ENCODE data around the gene ACER1.
"Not testable (repeated sequence)": the region's sequence is repeated elsewhere in the genome, so short reads cannot be mapped to it uniquely, and the experiment has no call there.

ACER1 gene

DNA sequence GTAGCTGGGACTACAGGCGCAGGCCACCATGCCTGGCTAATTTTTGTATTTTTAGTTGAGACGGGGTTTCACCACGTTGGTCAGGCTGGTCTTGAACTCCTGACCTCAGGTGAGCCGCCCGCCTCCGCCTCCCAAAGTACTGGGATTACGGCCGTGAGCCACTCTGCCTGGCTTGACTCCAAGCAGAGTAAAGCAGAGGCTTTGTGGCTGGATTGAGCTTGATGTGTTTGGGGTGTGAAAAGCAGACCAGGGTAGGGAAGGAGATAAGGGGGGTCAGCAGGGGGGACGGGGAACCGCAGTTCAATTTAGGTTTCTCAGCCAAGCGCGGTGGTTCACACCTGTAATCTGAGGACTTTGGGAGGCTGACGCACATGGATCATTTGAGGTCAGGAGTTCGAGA lies 23.8 kb upstream of the ACER1 start:
- DNase-seq (ENCODE audit: low read depth), result no peak

DNA sequence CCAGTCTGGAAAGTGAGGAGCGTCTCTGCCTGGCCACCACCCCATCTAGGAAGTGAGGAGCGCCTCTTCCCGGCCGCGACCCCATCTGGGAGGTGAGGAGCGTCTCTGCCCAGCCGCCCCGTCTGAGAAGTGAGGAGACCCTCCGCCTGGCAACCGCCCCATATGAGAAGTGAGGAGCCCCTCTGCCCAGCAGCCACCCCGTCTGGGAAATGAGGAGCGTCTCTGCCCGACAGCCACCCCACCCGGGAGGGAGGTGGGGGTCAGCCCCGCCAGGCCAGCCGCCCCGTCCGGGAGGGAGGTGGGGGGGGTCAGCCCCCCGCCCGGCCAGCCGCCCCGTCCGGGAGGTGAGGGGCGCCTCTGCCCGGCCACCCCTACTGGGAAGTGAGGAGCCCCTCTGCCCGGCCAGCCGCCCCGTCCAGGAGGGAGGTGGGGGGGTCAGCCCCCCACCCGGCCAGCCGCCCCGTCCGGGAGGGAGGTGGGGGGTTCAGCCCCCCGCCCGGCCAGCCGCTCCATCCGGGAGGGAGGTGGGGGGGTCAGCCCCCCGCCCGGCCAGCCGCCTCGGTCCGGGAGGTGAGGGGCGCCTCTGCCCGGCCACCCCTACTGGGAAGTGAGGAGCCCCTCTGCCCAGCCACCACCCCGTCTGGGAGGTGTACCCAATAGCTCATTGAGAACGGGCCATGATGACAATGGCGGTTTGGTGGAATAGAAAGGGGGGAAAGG lies 22.1 kb upstream of the ACER1 start:
- not testable (repeated sequence) for DNase-seq (ENCODE audit: low read depth)

DNA sequence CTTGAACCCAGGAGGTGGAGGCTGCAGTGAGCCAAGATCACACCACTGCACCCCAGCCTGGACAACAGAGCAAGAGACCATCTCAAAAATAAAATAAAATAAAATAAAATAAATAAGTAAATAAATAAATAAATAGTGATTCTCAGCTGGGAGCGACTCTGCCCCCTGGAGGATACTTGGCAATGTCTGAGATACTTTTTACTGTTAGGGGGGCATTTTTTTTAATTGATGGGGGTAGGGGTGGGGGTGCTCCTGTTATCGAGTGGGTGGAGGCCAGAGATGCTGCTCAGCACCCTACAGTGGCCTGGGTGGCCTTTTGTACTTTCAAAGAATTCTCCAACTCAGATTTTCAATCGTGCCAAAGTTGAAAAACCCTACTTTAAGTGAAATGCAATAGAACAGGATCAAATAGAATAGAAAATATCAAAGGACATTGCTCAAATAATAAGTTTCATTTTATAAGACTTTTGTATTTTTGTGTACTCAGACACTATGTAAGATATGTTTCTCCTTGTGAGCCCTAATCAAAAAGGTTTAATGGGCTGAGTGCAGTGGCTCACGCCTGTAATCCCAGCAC lies 20.8 kb upstream of the ACER1 start:
- DNase-seq (ENCODE audit: low read depth), result no peak

- DNase-seq (ENCODE audit: low read depth), result no peak
Measured at GRCh38 chr19:6352381-6353165, 19.2 kb upstream of the ACER1 start.

- no peak for DNase-seq (ENCODE audit: low read depth)
Measured at GRCh38 chr19:6350688-6351087, 17.3 kb upstream of the ACER1 start.

DNA sequence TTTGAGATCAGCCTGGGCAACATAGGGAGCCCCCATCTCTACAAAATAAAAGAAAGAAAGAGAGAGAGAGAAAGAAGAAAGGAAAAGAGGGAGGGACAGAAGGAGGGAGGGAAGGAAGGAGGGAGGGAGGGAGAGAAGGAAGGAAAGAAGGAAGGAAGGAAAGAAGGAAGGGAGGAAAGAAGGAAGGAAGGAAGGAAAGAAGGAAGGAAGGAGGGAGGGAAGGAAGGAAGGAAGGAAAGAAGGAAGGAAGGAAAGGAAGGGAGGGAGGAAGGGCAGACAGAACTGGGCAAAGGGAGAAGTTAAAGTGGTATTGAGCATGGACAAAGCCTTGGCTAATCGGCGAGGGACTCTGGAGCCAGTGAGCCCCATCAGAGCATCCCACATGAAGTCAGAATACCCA lies 15.9 kb upstream of the ACER1 start:
- not testable (repeated sequence) for DNase-seq (ENCODE audit: low read depth)

GRCh38 chr19:6343462-6343861 lies 10.1 kb upstream of the ACER1 start:
- DNase-seq (ENCODE audit: low read depth), result no peak

GRCh38 chr19:6340493-6341201 lies 7.2 kb upstream of the ACER1 start:
- DNase-seq (ENCODE audit: low read depth), result no peak

DNA sequence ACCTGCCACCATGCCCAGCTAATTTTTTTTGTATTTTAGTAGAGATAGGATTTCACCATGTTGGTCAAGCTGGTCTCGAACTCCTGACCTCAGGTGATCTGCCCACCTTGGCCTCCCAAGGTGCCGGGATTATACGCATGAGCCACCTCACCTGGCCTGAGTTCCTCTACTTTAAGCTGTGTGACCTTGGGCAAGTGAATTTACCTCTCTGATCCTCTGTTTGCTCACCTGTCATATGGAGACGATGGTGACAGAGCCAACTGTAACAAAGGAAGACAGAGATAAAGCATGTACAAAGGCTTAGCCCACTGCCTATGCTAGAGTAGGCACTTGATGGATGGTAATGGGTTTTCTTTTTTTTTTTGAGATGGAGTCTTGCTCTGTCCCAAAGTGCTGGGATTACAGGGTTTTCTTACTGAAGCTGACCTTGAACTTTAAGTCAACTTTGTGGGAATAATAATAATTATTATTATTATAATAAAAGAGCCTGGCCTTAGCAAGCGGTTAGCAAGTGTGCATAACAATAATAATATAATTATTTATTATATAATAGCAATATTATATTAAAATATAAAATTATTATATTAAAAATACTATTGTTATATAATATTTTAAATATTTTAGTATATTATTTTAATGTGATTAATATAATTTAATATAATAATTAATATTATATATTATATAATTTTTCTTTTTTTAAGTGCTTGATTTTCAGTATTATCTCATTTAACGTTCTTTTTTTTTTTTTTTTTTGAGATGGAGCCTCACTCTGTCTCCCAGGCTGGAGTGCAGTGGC lies 1.3 kb upstream of the ACER1 start:
- no peak for DNase-seq (ENCODE audit: low read depth)

DNA sequence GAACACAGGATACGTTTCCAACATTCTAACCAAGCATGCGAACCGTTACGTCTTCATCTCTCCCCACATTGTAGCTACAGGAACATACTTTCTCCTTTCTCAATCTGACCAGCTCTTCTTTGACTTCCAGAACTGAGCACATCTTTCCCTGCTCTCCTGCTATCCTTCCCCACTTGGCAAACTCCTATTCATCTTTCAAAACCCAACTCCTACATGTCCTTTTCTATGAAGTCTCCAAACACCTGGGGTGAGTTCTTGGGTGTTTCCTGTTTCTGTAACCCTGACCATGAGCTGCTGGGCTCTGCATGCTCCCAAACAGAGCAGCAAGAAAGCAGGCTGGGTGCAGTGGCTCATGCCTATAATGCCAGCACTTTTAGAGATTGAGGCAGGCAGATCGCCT lies 6.6 kb downstream of the ACER1 start:
- DNase-seq (ENCODE audit: low read depth), result no peak

DNA sequence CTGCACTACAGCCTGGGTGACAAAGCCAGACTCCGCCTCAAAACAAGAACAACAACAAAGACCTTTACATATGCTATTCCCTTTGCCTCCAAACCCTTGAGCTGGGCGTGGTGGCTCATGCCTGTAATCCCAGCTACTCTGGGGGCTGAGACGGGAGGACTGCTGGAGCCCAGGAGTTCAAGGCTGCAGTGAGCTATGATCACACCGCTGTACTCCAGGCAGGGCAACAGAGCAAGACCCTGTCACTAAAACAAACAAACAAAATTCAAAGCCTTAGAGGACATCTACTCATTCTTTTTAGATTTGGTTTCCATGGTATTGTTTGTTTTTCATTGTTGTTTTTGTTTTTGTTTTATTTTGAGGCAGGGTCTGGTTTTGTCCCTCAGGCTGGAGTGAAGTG lies 7.8 kb downstream of the ACER1 start:
- DNase-seq (ENCODE audit: low read depth), result no peak

DNA sequence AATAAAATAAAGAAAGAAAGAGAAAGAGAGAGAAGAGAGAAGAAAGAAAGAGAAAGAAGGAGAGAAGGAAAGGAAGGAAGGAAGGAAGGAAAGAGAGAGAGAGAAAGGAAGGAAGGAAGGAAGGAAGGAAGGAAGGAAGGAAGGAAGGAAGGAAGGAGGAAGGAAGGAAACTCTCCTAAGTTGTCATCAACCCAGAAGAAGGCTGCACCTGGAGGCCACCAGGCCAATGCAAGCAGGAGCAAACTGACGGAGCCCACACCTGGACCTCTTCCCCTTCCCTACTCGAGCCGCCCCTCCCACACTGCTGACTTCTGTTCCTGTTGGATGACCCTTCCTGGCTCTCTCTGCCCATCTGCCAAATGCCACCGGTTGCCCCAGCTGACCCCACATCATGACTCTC lies 8.7 kb downstream of the ACER1 start:
- no peak for DNase-seq (ENCODE audit: low read depth)

GRCh38 chr19:6322284-6322683 lies 11.1 kb downstream of the ACER1 start:
- no peak for DNase-seq (ENCODE audit: low read depth)

GRCh38 chr19:6319376-6319775 lies 14.0 kb downstream of the ACER1 start:
- DNase-seq (ENCODE audit: low read depth), result no peak

DNA sequence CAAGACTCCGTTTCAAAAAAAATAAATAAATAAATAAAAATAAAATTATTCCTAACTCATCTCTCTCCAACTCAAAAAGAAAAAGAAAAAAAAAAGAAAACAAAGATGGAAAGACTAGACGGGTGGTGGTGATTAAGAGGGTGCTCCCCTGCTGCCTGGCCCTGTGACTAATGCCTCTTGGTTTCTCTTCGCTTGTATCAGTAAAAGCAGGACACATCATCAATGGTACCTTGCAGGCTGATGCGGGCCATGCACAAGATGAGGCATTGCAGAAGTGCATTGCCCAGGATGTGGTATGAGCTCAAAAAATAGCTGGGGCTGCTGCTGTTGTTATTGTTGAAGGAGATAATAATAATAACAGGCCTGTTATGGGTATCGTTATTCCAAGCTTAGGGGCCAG lies 14.6 kb downstream of the ACER1 start:
- DNase-seq (ENCODE audit: low read depth), result no peak

DNA sequence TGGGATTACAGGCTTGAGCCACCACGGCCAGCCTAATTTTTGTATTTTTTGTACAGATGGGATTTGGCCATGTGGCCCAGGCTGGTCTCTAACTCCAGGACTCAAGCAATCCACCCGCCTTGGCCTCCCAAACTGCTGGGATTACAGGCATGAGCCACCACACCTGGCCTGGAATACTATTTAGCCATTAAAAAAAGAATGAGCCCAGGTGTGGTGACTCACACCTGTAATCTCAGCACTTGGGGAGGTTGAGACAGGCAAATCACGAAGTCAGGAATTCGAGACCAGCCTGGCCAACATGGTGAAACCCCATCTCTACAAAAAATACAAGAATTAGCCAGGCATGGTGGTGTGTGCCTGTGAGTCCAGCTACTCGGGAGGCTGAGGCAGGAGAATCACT lies 17.8 kb downstream of the ACER1 start:
- DNase-seq (ENCODE audit: low read depth), result not testable (repeated sequence)

DNA sequence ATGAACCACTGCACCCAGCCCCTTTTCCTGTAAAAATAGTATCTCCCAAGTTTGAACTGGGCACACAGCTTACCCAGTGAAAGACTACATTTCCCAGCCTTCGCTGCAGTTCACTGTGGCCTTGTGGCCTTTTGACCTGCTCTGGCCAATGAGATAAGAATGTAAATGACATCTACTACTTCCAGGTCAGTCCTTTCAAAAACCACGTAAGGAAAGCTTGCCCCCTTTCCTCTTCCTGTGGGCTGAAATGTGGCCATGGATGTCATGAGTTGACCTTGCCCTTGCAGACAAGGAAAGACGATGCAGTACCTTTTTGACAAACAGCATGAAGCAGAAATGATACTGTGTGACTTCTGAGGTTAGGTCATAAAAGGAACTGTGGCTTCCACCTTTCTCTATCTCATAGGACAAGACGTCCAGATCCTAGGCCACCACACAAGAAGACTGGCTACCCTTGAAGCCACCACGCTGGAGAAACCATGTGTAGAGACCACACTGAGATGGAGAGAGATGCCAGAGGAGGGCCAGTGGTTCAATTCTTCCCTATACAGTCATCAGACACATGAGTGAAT lies 19.9 kb downstream of the ACER1 start:
- no peak for DNase-seq (ENCODE audit: low read depth)

DNA sequence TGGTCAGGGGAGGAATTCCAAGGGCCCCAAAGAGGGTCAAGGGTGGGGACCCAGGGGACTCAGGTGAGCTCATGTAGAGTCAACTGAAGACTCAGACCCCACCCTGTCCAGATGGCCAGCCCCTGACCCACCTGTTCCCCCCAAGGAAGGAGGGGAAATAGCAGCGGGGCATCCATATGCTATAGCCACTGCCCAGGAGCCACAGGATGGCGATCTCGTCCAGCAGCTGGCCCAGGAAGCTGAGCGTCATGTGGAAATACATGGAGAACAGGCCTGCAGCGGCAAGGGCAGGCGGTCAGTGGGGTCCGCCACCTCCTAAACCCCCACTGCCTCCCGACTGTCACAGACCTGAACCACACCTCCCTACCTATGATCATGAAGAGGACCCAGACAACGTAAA lies 21.4 kb downstream of the ACER1 start:
- DNase-seq (ENCODE audit: low read depth), result no peak

DNA sequence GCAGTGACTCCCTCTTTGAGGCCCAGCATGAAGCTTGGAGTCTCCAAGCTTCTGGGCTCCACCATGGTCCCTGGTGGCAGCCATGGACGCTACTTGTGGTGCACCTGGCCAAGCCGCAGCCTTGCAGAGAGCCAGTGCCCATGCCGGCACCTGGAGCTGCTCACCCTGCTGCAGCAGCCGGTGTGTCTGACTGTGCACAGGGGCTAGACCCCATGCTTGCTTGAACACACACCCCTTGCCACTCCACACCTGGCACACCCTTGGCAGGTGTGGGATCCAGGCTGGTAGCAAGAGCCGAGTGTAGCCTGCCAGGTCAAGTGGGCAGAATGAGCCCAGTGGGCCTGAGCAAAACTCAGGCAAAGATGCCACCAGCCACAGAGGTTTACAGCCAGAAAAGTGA lies 35.0 kb downstream of the ACER1 start:
- DNase-seq (ENCODE audit: low read depth), result no peak

DNA sequence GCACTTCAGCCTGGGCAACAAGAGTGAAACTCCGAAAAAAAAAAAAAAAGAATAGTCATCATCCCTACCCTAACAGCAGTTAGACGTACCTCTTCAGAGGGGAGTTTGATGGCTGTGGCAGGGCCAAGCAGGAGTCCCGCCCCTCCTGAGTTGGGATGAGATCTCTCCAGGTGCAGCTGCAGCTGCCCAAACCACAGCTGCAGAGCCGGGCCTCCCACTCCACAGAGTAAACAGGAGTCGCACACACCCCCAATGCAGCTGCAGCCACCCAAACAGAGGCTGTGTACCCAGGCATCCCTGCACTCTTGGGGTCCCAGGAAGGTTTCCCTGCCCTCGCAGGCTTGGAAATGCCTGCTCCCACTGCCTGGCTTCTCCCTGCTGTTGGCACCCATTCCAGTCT lies 36.2 kb downstream of the ACER1 start:
- no peak for DNase-seq (ENCODE audit: low read depth)

GRCh38 chr19:6292006-6292405 lies 41.4 kb downstream of the ACER1 start:
- peak; percentile 35 for DNase-seq (ENCODE audit: low read depth)

GRCh38 chr19:6288737-6289136 lies 44.7 kb downstream of the ACER1 start:
- DNase-seq (ENCODE audit: low read depth), result no peak
